H1 (cell line): ENCODE measurements around the gene CPXM1. TPM values are rescaled to one million over a fixed set of nuclear protein-coding genes. Genes with fewer than 3 reads are reported as not detected.

Experiments used
- HDAC6 ChIP-seq: IDR thresholded peaks from one replicate; pipeline ENCODE4 v1.7.1; 2012; ENCODE audit warnings: low read depth, mild to moderate bottlenecking, inconsistent platforms, low read length, moderate library complexity
- JUND ChIP-seq: IDR thresholded peaks from 2 replicates; pipeline ENCODE4 v1.6.1; 2011; ENCODE audit warnings: mild to moderate bottlenecking, improper control_type of control experiment, low read length
- SIN3A ChIP-seq, 2 experiments: IDR thresholded peaks in 1 of 2; conservative IDR thresholded peaks in 1 of 2; 2 replicates each; pipeline ENCODE4 v1.6.1; 2011 to 2012; ENCODE audit warnings: low read length in 2 of 2, improper control_type of control experiment in 1 of 2, low read depth in 1 of 2, mild to moderate bottlenecking in 1 of 2
- USF2 ChIP-seq: IDR thresholded peaks from 2 replicates; pipeline ENCODE4 v1.6.1; 2011; ENCODE audit warnings: low read length, improper control_type of control experiment
- polyA plus RNA-seq, 7 experiments: library from polyadenylated mRNA; depleted of rRNA in 3 of 7; stranded (reverse) in 5 of 7; unstranded in 2 of 7; fragments of >200 nt in 5 of 7; fragments of 200-250 nt in 2 of 7; gene quantifications; 1 replicate in 5 of 7; 2 replicates in 1 of 7; 4 replicates in 1 of 7; pipeline versions ENCODE4 v1.2.1 to v1.2.3, GENCODE V29; 2011 to 2013; ENCODE audit warnings: missing spikeins in 2 of 7, mixed read lengths in 2 of 7
- total RNA-seq: library from RNA; stranded (reverse); fragmentation: NEBNext Ultra II Directional; extraction: Animal tissue kit (Norgen Biotek cat#: 25700); gene quantifications from 2 replicates; pipeline ENCODE4 v1.2.1, GENCODE V29; 2021

Gene CPXM1
- total and polyA plus RNA-seq, 2 of the 8 experiments (the other 6 are each of a cell fraction or from before 2014, with no cell fraction given): 31.3 to 81.9 TPM

DNA sequence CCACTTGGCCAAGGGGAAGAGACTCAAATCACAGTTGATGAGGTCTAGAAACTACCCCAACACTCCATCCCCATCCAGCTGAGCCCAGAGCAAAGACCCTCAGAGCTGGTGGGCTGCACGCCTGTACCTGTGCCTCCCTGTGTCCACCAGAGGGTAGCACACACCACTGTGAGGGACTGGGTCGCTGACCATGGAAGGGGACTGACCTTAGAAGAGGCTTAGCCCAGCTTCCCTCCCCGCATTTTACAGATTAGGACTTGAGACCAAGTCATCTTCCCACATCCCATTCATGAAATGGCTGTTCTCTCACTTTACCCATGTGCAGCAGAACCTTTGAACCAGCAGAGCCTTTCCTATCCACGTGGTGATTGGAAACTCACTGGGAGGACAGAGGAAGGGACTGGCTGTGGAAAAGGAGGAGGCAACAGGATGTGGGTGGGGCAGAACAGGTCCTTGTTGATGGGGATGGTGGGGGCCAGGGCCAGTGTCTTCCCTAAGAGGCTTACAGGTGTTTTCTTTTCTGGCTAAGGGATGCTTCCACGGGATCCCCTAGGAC, 44.3 kb downstream of the CPXM1 start (continued):
- no peak for TF ChIP-seq USF2
- no peak for TF ChIP-seq JUND
- TF ChIP-seq SIN3A (conservative IDR thresholded peaks at IDR 0.05 in 1 of 2, IDR thresholded peaks at IDR 0.05 in 1 of 2; ENCODE audit: low read depth in 1 of 2, low read length in 2 of 2): no peak
- no peak for TF ChIP-seq HDAC6
